HL-60/S4 treated with phorbol 12-myristate 13-acetate at 8.2 ng/mL for 4 days and 3 days (cell line): ENCODE results near the gene AREG.

Source experiments
- in situ Hi-C: fragments of 300-500 bp; cut with MboI; formaldehyde crosslinking; loops from 2 replicates; pipeline ENCODE4 v1.15.0; 2022; ENCODE audit warnings: low sequenced_read_pairs

AREG gene

GRCh38 chr4:74456056-74456744, 11.3 kb downstream of the AREG start:
- in situ Hi-C loops: no loop called here

- in situ Hi-C loops: no loop called here
These were observed 12.0 kb downstream of the AREG start for GRCh38 chr4:74456849-74457395.

- in situ Hi-C loops: no loop called here
These were observed 15.9 kb downstream of the AREG start for GRCh38 chr4:74460833-74461232.

DNA sequence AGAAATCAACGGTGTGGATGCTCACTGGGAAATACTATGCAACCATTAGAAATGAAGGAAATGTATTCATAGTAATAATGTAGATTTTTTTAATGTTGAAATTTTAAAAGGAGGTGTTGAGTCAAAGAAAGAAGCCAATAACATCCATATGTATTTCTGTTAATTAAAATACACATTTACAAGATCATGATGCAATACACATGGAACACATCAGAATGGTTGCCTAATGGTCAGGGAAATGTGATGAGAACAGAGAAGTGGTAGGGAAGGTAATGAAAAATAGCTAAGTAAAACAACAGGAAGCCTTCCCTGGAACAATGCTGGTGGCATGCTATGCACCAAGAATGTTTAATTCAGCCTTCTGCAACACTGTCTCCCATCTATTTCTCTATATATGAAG, 18.2 kb downstream of the AREG start:
- in situ Hi-C loops: no loop called here

GRCh38 chr4:74464291-74464690, 19.4 kb downstream of the AREG start:
- in situ Hi-C loops: no loop called here

DNA sequence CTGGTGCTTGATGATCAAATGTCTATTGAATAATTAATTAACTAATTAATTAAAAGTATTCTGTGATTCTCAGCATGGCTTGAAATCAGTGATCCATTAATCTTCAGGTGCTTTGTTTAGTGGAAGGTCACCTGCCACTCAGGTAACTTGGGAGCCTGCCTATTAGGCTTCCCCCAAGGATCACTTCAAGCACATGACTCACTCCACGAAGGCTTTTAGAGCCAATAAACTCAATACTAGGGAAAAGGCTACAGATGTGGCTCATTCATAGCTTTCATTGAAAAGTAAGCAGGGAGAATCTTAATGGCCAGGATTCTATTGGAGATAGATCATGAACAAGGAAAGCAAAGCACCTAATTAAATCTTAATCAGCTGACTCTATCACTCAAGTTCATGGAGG, 21.3 kb downstream of the AREG start:
- in situ Hi-C loops: no loop called here

DNA sequence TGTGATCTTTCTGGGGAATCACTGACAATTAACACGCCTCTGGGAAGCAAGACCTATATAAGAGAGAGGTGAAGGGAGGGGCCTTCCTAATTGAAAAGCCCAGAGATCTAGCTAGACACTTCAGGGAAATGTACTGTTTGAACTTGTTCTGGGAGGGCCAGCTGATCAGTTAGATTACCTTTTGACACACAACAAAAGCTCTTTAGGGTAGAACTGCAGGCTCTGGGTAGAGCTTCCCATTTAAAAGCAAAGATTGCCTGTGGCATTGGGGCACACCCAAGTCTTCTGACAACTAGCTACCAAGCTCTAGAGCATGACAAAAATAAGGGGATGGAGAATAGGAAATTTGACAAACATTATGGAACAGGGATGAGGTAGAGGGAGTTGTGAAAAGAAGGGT, 26.3 kb downstream of the AREG start:
- in situ Hi-C loops: no loop called here

- in situ Hi-C loops: no loop called here
These were observed 28.3 kb downstream of the AREG start for GRCh38 chr4:74473155-74473811.

DNA sequence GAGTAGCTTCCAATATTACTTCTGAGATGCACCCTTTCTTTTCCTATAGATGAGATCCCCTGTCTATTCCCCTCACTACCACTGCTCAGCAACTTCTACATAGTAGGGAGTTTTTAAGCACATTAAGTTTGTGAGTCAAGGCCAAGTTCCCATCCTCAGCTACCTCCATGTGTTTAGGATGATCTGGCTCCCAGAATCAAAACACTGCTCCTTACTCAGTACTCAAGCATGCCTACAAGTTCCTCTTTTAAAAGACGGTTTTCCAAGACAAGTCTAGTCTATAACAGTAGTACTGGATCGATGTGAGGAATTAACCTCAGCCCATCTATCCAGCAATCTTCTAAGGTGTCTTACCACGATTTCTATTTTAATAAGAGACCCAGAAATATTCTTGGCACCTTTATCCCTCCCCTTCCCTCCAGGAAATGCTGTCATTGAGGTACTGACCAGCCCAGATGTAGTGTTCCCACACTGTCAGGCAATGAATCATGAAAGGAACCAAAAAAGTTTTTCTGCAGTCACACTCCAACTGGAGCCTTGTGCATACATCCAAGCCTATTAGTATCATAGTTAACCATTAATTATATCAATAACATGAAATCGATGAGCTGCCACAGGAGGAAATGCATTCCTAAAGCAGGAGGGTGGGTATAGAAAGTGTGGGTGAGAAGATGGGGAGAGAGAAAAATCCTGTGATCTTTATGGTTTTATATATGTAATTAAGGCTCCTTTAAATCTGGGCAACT, 29.6 kb downstream of the AREG start:
- in situ Hi-C loops: no loop called here

GRCh38 chr4:74475091-74475800, 30.3 kb downstream of the AREG start:
- in situ Hi-C loops: no loop called here

- in situ Hi-C loops: no loop called here
These were observed 31.0 kb downstream of the AREG start for GRCh38 chr4:74475946-74476345.

DNA sequence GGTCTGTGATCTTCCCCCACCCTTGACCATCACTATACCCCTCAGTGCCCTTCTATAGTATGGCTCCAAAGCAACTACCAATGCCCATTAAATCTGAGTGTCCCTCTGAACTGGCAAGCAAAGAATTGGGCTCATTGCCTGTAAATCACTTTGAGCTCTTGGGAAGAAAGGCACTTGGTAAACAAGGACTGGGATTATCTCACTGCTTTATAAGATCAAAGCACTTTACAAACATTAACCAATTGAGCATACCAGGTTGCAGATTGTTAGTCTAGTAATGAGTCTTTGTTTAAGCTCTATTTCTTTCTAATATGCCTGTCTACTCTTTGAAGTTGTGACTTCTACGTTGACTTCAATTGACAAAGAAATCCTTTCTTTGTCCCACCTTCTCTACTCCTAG, 34.1 kb downstream of the AREG start:
- in situ Hi-C loops: no loop called here

GRCh38 chr4:74480267-74480666, 35.3 kb downstream of the AREG start:
- in situ Hi-C loops: no loop called here

DNA sequence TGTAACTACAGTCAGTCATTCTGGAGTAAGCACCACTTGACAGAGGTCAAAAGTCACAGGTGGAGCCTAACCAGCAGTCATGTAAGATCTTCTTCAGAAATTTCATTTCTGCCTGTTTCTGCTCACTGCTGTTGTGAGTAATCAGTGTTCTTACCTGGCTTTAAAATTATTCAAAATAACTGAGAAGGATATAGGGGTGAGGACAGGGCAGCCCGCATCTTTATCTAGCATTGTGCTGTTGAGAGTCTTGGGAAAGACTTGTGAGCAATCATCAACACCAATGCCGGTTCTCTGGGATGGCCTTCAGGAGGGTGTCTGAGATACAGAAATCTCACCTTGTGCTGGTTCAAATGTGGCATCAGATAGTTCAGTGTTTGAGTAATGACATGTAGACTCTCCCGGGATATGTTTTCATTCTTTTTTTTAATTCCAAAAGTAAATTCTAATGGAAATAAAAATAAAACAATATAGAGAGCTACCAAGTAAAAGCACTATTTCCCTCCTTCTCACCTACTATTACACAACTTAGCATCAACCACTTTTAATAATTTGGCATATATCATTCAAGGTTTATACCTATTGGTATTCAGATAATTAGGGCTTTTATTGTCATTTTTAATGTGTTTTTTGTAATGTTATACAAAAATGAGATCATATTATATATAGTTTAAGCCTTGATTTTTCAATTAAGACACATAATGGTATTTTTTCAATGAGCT, 37.1 kb downstream of the AREG start:
- in situ Hi-C loops: no loop called here

GRCh38 chr4:74483226-74483911, 38.4 kb downstream of the AREG start:
- in situ Hi-C loops: no loop called here

GRCh38 chr4:74486905-74487304, 42.0 kb downstream of the AREG start:
- in situ Hi-C loops: no loop called here

GRCh38 chr4:74487771-74488170, 42.8 kb downstream of the AREG start:
- in situ Hi-C loops: no loop called here

GRCh38 chr4:74490736-74491135, 45.8 kb downstream of the AREG start:
- in situ Hi-C loops: no loop called here

GRCh38 chr4:74499986-74500781, 55.2 kb downstream of the AREG start:
- in situ Hi-C loops: no loop called here
